GM18508 (cell line): ENCODE results near the gene SPSB1.
"Not testable (repeated sequence)": the region's sequence is repeated elsewhere in the genome, so short reads cannot be mapped to it uniquely, and the experiment has no call there.

Experiments
- ATAC-seq: cut with Tn5 transposase; IDR thresholded peaks from one replicate; pipeline ENCODE4 v1.9.1; 2021; ENCODE audit warnings: moderate number of reproducible peaks; ENCODE audit not compliant: insufficient read depth, unreplicated experiment

Gene SPSB1

GRCh38 chr1:9384128-9384527 lies 91.4 kb downstream of the SPSB1 start:
- ATAC-seq, result no peak

GRCh38 chr1:9384751-9385245 lies 92.1 kb downstream of the SPSB1 start:
- no peak for ATAC-seq

GRCh38 chr1:9385392-9385791 lies 92.7 kb downstream of the SPSB1 start:
- ATAC-seq, result not testable (repeated sequence)

GRCh38 chr1:9385801-9386573 lies 93.3 kb downstream of the SPSB1 start:
- ATAC-seq, result no peak

GRCh38 chr1:9388335-9389180 lies 95.9 kb downstream of the SPSB1 start:
- ATAC-seq, result no peak

GRCh38 chr1:9389968-9390367 lies 97.3 kb downstream of the SPSB1 start:
- no peak for ATAC-seq

GRCh38 chr1:9391620-9392019 lies 98.9 kb downstream of the SPSB1 start:
- ATAC-seq, result no peak

- no peak for ATAC-seq
These were observed 101.3 kb downstream of the SPSB1 start for GRCh38 chr1:9394010-9394409.

GRCh38 chr1:9395018-9395417 lies 102.3 kb downstream of the SPSB1 start:
- ATAC-seq, result no peak

GRCh38 chr1:9397047-9397446 lies 104.4 kb downstream of the SPSB1 start:
- no peak for ATAC-seq

GRCh38 chr1:9397997-9398526 lies 105.4 kb downstream of the SPSB1 start:
- no peak for ATAC-seq

GRCh38 chr1:9399510-9400424 lies 107.1 kb downstream of the SPSB1 start:
- no peak for ATAC-seq

GRCh38 chr1:9400425-9401079 lies 107.9 kb downstream of the SPSB1 start:
- ATAC-seq, result no peak

- no peak for ATAC-seq
These were observed 108.4 kb downstream of the SPSB1 start for GRCh38 chr1:9401080-9401453.

GRCh38 chr1:9402256-9402616 lies 109.5 kb downstream of the SPSB1 start:
- ATAC-seq, result no peak

- no peak for ATAC-seq
These were observed 110.1 kb downstream of the SPSB1 start for GRCh38 chr1:9402717-9403225.

GRCh38 chr1:9404117-9404914 lies 111.6 kb downstream of the SPSB1 start:
- ATAC-seq, result no peak

- ATAC-seq, result no peak
These were observed 113.4 kb downstream of the SPSB1 start for GRCh38 chr1:9406111-9406510.
